ENCODE measurements around the gene IL1RN. TPM values are rescaled to one million over a fixed set of nuclear protein-coding genes. Genes with fewer than 3 reads are reported as not detected.

IL1RN gene
- polyA plus RNA-seq, 1 donor (not counting 4 experiments of a cell fraction or from before 2014, with no cell fraction given): 128 TPM

DNA sequence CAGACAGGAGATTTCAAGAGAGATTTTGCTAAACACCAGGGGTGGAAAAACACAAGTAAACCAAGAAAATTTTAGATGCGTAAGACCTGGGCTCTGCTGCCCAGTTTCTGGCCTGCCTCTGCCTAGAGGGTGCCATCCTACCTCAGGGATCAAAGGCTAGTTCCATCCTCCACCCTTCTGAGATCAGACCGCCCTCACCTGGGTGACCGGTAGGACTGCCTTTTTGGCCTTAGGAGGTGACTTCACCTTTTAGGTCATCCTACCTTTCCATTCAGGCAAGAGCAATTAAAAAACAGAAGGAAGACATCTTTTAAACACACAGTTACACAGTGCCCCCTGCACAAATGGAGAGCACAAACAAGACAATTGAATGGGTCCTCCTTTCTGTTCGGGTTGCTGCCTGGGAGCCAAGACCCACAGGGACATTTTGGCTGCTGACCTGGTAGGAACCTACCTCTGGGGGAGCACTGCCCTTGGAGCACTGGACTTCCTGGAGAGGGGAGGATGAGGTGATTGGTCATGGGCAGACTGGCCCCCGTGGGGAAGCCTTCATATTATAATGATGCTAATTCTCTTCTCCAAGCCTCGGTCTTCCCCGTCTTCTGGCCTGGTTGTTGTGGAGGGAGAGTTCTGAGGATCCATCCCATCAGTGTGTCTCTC, 49.4 kb downstream of the IL1RN start:
- H3K4me2 ChIP-seq (ENCODE audit: control insufficient read depth, extremely low read depth, insufficient read depth, low read depth, low read length): no peak overlapping the region
- FAIRE-seq: no peak
- TF ChIP-seq, protein P1, sequence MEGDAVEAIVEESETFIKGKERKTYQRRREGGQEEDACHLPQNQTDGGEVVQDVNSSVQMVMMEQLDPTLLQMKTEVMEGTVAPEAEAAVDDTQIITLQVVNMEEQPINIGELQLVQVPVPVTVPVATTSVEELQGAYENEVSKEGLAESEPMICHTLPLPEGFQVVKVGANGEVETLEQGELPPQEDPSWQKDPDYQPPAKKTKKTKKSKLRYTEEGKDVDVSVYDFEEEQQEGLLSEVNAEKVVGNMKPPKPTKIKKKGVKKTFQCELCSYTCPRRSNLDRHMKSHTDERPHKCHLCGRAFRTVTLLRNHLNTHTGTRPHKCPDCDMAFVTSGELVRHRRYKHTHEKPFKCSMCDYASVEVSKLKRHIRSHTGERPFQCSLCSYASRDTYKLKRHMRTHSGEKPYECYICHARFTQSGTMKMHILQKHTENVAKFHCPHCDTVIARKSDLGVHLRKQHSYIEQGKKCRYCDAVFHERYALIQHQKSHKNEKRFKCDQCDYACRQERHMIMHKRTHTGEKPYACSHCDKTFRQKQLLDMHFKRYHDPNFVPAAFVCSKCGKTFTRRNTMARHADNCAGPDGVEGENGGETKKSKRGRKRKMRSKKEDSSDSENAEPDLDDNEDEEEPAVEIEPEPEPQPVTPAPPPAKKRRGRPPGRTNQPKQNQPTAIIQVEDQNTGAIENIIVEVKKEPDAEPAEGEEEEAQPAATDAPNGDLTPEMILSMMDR (optimal IDR thresholded peaks at IDR 0.05 in 1 of 3, IDR thresholded peaks at IDR 0.05 in 1 of 3, conservative IDR thresholded peaks at IDR 0.05 in 1 of 3; ENCODE audit: extremely low read depth in 1 of 3, insufficient read depth in 2 of 3, low read length in 3 of 3): no peak
- no peak for TF ChIP-seq EZH2 (IDR thresholded peaks at IDR 0.05; ENCODE audit: low read length)
- no peaks in the 10 kb centered on the region for H3K79me2 ChIP-seq (ENCODE audit: control insufficient read depth, insufficient read depth, low read length)
- H3K4me3 ChIP-seq (ENCODE audit: control insufficient read depth in 2 of 3, extremely low read depth in 1 of 3, insufficient read depth in 2 of 3, low read depth in 1 of 3, low read length in 3 of 3): no peak overlapping the region
- peaks cover 1% of the 10 kb centered on the region for H3K9me1 ChIP-seq (ENCODE audit: control insufficient read depth, extremely low read depth, insufficient read depth, low read length)
- no peak for DNase-seq (ENCODE audit: low read depth, low spot score)
- H3K36me3 ChIP-seq (ENCODE audit: control insufficient read depth in 2 of 2, extremely low read depth in 1 of 2, insufficient read depth in 2 of 2, low read length in 2 of 2): peaks cover 0 to 2% of the 10 kb centered on the region in 2 experiments
- no peaks in the 10 kb centered on the region for H3K9me3 ChIP-seq (ENCODE audit: control insufficient read depth, low read depth, low read length)
- H3K9ac ChIP-seq (ENCODE audit: control insufficient read depth, extremely low read depth, insufficient read depth, low read length): no peak overlapping the region
- no peak overlapping the region for H2AFZ ChIP-seq (ENCODE audit: control insufficient read depth, low read length)
- H3K4me1 ChIP-seq (ENCODE audit: control insufficient read depth, extremely low read depth, insufficient read depth, low read length): peaks cover 4% of the 10 kb centered on the region
- dilution Hi-C loops (cut with MboI; ENCODE audit: extremely low pct_ligation_motif_present, low sequenced_read_pairs): no loop called here
- no peaks in the 10 kb centered on the region for H4K20me1 ChIP-seq (ENCODE audit: control insufficient read depth, extremely low read depth, insufficient read depth, low read length)
- no peaks in the 10 kb centered on the region for H3K27me3 ChIP-seq (ENCODE audit: control insufficient read depth, extremely low read depth, insufficient read depth, low read length)
- no peak overlapping the region for H3K27ac ChIP-seq (ENCODE audit: control insufficient read depth, insufficient read depth, low read length)

DNA sequence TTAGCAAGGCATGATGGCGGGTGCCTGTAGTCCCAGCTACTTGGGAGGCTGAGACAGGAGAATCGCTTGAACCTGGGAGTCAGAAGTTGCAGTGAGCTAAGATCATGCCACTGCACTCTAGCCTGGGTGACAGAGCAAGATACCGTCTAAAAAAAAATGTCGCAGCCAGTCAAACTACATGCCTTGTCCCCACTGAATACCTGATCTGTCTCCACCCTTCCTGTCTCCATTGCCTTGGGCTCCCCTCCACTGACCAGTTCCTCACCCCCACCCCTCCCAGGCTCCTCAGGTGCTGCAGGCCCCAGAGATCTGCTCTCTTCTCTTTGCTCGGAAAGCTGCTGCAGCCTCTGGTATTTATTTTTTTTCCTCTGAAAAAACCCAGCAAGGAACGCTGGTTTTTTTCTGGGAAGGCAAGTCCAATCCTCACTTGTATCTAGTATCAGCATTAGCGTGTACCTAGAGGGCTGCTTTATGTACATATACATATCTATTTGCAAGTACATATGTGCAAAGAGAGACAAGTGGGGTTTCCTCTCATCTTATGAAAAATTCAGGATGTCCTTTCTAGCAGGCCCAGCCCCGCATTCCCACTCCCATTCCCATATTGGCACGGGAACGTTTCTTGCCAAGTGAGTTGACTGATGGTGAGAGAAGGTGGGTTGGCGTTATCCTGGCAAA, 50.8 kb downstream of the IL1RN start:
- Histone ChIP-seq H3K9ac (ENCODE audit: control insufficient read depth, extremely low read depth, insufficient read depth, low read length) (no peak overlapping the region), H3K4me2 (ENCODE audit: control insufficient read depth, extremely low read depth, insufficient read depth, low read depth, low read length) (no peak overlapping the region), H3K27ac (ENCODE audit: control insufficient read depth, insufficient read depth, low read length) (no peak overlapping the region), H3K4me1 (ENCODE audit: control insufficient read depth, extremely low read depth, insufficient read depth, low read length) (peaks cover 4% of the 10 kb centered on the region), H3K4me3 (ENCODE audit: control insufficient read depth in 2 of 3, extremely low read depth in 1 of 3, insufficient read depth in 2 of 3, low read depth in 1 of 3, low read length in 3 of 3) (no peak overlapping the region), H3K27me3 (ENCODE audit: control insufficient read depth, extremely low read depth, insufficient read depth, low read length) (no peaks in the 10 kb centered on the region), H3K79me2 (ENCODE audit: control insufficient read depth, insufficient read depth, low read length) (no peaks in the 10 kb centered on the region), H2AFZ (ENCODE audit: control insufficient read depth, low read length) (no peak overlapping the region), H4K20me1 (ENCODE audit: control insufficient read depth, extremely low read depth, insufficient read depth, low read length) (no peaks in the 10 kb centered on the region), H3K36me3 (ENCODE audit: control insufficient read depth in 2 of 2, extremely low read depth in 1 of 2, insufficient read depth in 2 of 2, low read length in 2 of 2) (peaks cover 0 to 6% of the 10 kb centered on the region in 2 experiments), H3K9me3 (ENCODE audit: control insufficient read depth, low read depth, low read length) (no peaks in the 10 kb centered on the region), H3K9me1 (ENCODE audit: control insufficient read depth, extremely low read depth, insufficient read depth, low read length) (no peaks in the 10 kb centered on the region)
- DNase-seq (ENCODE audit: low read depth, low spot score) (no peak), FAIRE-seq (no peak)
- dilution Hi-C loops (cut with MboI; ENCODE audit: extremely low pct_ligation_motif_present, low sequenced_read_pairs): no loop called here
- TF ChIP-seq, protein P1 (optimal IDR thresholded peaks at IDR 0.05 in 1 of 3, IDR thresholded peaks at IDR 0.05 in 1 of 3, conservative IDR thresholded peaks at IDR 0.05 in 1 of 3; ENCODE audit: extremely low read depth in 1 of 3, insufficient read depth in 2 of 3, low read length in 3 of 3): no peak
- TF ChIP-seq EZH2 (IDR thresholded peaks at IDR 0.05; ENCODE audit: low read length): no peak
